ENCODE data around the gene RPUSD2. TPM values are rescaled to one million over a fixed set of nuclear protein-coding genes. Genes with fewer than 3 reads are reported as not detected.

Gene RPUSD2
- polyA plus RNA-seq, 3 donors = 1.1 to 6.3 (median 4.3) TPM

GRCh38 chr15:40582726-40583246 lies 13.7 kb downstream of the RPUSD2 start:
- Histone ChIP-seq H3K36me3 (replicated peaks in 1 of 2; ENCODE audit: control insufficient read depth in 1 of 2, insufficient read depth in 2 of 2, low read length in 2 of 2) (no peaks in the 10 kb centered on the region), H3K79me2 (ENCODE audit: insufficient read depth, low read length) (no peaks in the 10 kb centered on the region), H3K27ac (ENCODE audit: low read depth in 1 of 2, low read length in 2 of 2) (no peak overlapping the region), H3K27me3 (ENCODE audit: control insufficient read depth in 2 of 2, insufficient read depth in 2 of 2, low read length in 2 of 2) (no peaks in the 10 kb centered on the region), H3K4me3 (replicated peaks in 1 of 3; ENCODE audit: low read depth in 2 of 3, low read length in 3 of 3) (peak overlapping the region; percentile 11 to 38 (median 17)), H2AFZ (ENCODE audit: insufficient read depth, low read depth, low read length, poor library complexity, severe bottlenecking) (no peak overlapping the region), H3K9ac (ENCODE audit: insufficient read depth, low read length, poor library complexity, severe bottlenecking) (no peak overlapping the region), H3K9me3 (replicated peaks in 1 of 2; ENCODE audit: control insufficient read depth in 1 of 2, insufficient read depth in 1 of 2, low read length in 2 of 2) (peaks cover 0 to 5% of the 10 kb centered on the region in 2 donors), H3K4me2 (replicated peaks; ENCODE audit: extremely low read depth, low read length, poor library complexity, severe bottlenecking) (peak overlapping the region; percentile 31), H4K20me1 (ENCODE audit: insufficient read depth, low read length) (no peaks in the 10 kb centered on the region), H3K4me1 (ENCODE audit: control insufficient read depth in 1 of 2, insufficient read depth in 2 of 2, low read length in 2 of 2) (no peaks in the 10 kb centered on the region)
- no peak for TF ChIP-seq CTCF (IDR thresholded peaks at IDR 0.05)
- H3K4me3 Mint-ChIP-seq = peak overlapping the region in 1 of 2 donors; percentile 14
- DNase-seq = peak in 2 of 3 donors; percentile 17 to 23
- peaks cover 2 to 12% (median 8%) of the 10 kb centered on the region in 7 donors for H3K9me3 Mint-ChIP-seq
- no peaks in the 10 kb centered on the region for H3K36me3 Mint-ChIP-seq
- H3K27ac Mint-ChIP-seq = no peak overlapping the region
- peaks cover 4 to 5% (median 5%) of the 10 kb centered on the region in 3 donors for H3K27me3 Mint-ChIP-seq (ENCODE audit: low read depth in 3 of 3)
- intact Hi-C loops (cut with micrococcal nuclease) = loop anchor here in 1 of 2 donors (10.0 kb wide), 1 partner anchor 112 kb away; the partner anchor contains the start of gene RAD51
- WGBS (ENCODE audit: insufficient coverage) = 97% methylated on average over 6 of the region's 8 CpGs
- peaks cover 3% of the 10 kb centered on the region for H3K4me1 Mint-ChIP-seq

GRCh38 chr15:40584191-40584590 lies 15.1 kb downstream of the RPUSD2 start:
- H3K27me3 ChIP-seq (ENCODE audit: control insufficient read depth in 2 of 2, insufficient read depth in 2 of 2, low read length in 2 of 2) = no peaks in the 10 kb centered on the region
- no peaks in the 10 kb centered on the region for H3K36me3 ChIP-seq (replicated peaks in 1 of 2; ENCODE audit: control insufficient read depth in 1 of 2, insufficient read depth in 2 of 2, low read length in 2 of 2)
- no peak for TF ChIP-seq CTCF (IDR thresholded peaks at IDR 0.05)
- H3K79me2 ChIP-seq (ENCODE audit: insufficient read depth, low read length) = no peaks in the 10 kb centered on the region
- peaks cover 2 to 7% (median 4%) of the 10 kb centered on the region in 3 donors for H3K27me3 Mint-ChIP-seq (ENCODE audit: low read depth in 3 of 3)
- no peak overlapping the region for H3K9ac ChIP-seq (ENCODE audit: insufficient read depth, low read length, poor library complexity, severe bottlenecking)
- H3K9me3 ChIP-seq (replicated peaks in 1 of 2; ENCODE audit: control insufficient read depth in 1 of 2, insufficient read depth in 1 of 2, low read length in 2 of 2) = peaks cover 0 to 5% of the 10 kb centered on the region in 2 donors
- no peak overlapping the region for H2AFZ ChIP-seq (ENCODE audit: insufficient read depth, low read depth, low read length, poor library complexity, severe bottlenecking)
- no peak overlapping the region for H3K4me3 Mint-ChIP-seq
- no peaks in the 10 kb centered on the region for H3K4me1 ChIP-seq (ENCODE audit: control insufficient read depth in 1 of 2, insufficient read depth in 2 of 2, low read length in 2 of 2)
- H4K20me1 ChIP-seq (ENCODE audit: insufficient read depth, low read length) = no peaks in the 10 kb centered on the region
- peaks cover 2 to 9% (median 6%) of the 10 kb centered on the region in 7 donors for H3K9me3 Mint-ChIP-seq
- intact Hi-C loops (cut with micrococcal nuclease) = loop anchor here in 1 of 2 donors (10.0 kb wide), 1 partner anchor 111 kb away; the partner anchor contains the start of gene RAD51
- no peak overlapping the region for H3K27ac Mint-ChIP-seq
- no peak for DNase-seq
- WGBS (ENCODE audit: insufficient coverage) = 0% methylated on average over 1 of the region's 2 CpGs
- peaks cover 3% of the 10 kb centered on the region for H3K4me1 Mint-ChIP-seq
- H3K4me3 ChIP-seq (replicated peaks in 1 of 3; ENCODE audit: low read depth in 2 of 3, low read length in 3 of 3) = no peak overlapping the region
- no peak overlapping the region for H3K4me2 ChIP-seq (replicated peaks; ENCODE audit: extremely low read depth, low read length, poor library complexity, severe bottlenecking)
- no peaks in the 10 kb centered on the region for H3K36me3 Mint-ChIP-seq
- no peak overlapping the region for H3K27ac ChIP-seq (ENCODE audit: low read depth in 1 of 2, low read length in 2 of 2)
